Renal cortex interstitium (tissue), 11 donors: ENCODE results near the gene FSTL5. TPM values are rescaled to one million over a fixed set of nuclear protein-coding genes. Genes with fewer than 3 reads are reported as not detected.
"Not testable (repeated sequence)": the region's sequence is repeated elsewhere in the genome, so short reads cannot be mapped to it uniquely, and the experiment has no call there.

ENCODE experiments used
- DNase-seq, 11 donors: peaks; one replicate each; pipeline ENCODE4 v3.0.0-alpha.2; 2013; ENCODE audit warnings: low read depth in 9 of 11, low spot score in 4 of 11; ENCODE audit errors: extremely low read depth in 1 of 11
- polyA plus RNA-seq, 3 donors: library from polyadenylated mRNA; unstranded; fragments of 120-200 nt; gene quantifications; one replicate each; pipeline ENCODE4 v1.2.1, GENCODE V29; 2013; ENCODE audit not compliant: insufficient read length in 3 of 3

The FSTL5 gene
- polyA plus RNA-seq, 3 donors, result 1.1 to 3.4 (median 2.3) TPM

GRCh38 chr4:162115333-162115732, 48.5 kb downstream of the FSTL5 start:
- no peak for DNase-seq

GRCh38 chr4:162111078-162111477, 52.7 kb downstream of the FSTL5 start:
- no peak for DNase-seq

GRCh38 chr4:162104459-162105124, 59.2 kb downstream of the FSTL5 start:
- DNase-seq, result no peak

- DNase-seq, result not testable (repeated sequence)
These were observed 59.9 kb downstream of the FSTL5 start for GRCh38 chr4:162103908-162104307.

- no peak for DNase-seq
These were observed 61.1 kb downstream of the FSTL5 start for GRCh38 chr4:162102713-162103112.

GRCh38 chr4:162101337-162101736, 62.5 kb downstream of the FSTL5 start:
- no peak for DNase-seq

- DNase-seq, result no peak
These were observed 88.1 kb downstream of the FSTL5 start for GRCh38 chr4:162075726-162076125.

- DNase-seq, result no peak
These were observed 102.6 kb downstream of the FSTL5 start for GRCh38 chr4:162061214-162061613.

- no peak for DNase-seq
These were observed 104.1 kb downstream of the FSTL5 start for GRCh38 chr4:162059656-162060055.

- DNase-seq, result no peak
These were observed 106.8 kb downstream of the FSTL5 start for GRCh38 chr4:162056990-162057389.

GRCh38 chr4:162046135-162046534, 117.7 kb downstream of the FSTL5 start:
- DNase-seq, result no peak

GRCh38 chr4:162038112-162038511, 125.7 kb downstream of the FSTL5 start:
- no peak for DNase-seq

- DNase-seq, result no peak
These were observed 145.9 kb downstream of the FSTL5 start for GRCh38 chr4:162017863-162018262.

- no peak for DNase-seq
These were observed 146.8 kb downstream of the FSTL5 start for GRCh38 chr4:162016991-162017390.

- DNase-seq, result no peak
These were observed 147.6 kb downstream of the FSTL5 start for GRCh38 chr4:162016219-162016618.

GRCh38 chr4:162015090-162015489, 148.7 kb downstream of the FSTL5 start:
- no peak for DNase-seq

- DNase-seq, result no peak
These were observed 152.7 kb downstream of the FSTL5 start for GRCh38 chr4:162011089-162011488.

- DNase-seq, result no peak
These were observed 153.4 kb downstream of the FSTL5 start for GRCh38 chr4:162010362-162010761.

- no peak for DNase-seq
These were observed 171.5 kb downstream of the FSTL5 start for GRCh38 chr4:161992317-161992716.

GRCh38 chr4:161991811-161992210, 172.0 kb downstream of the FSTL5 start:
- no peak for DNase-seq

- no peak for DNase-seq
These were observed 173.1 kb downstream of the FSTL5 start for GRCh38 chr4:161990721-161991120.
